ENCODE data around the gene CADM2.
"Not testable (repeated sequence)": the region's sequence is repeated elsewhere in the genome, so short reads cannot be mapped to it uniquely, and the experiment has no call there.

The CADM2 gene

GRCh38 chr3:85672761-85673160, 714.0 kb downstream of the CADM2 start:
- no peak overlapping the region for H3K4me3 Mint-ChIP-seq
- no peak overlapping the region for H3K27ac Mint-ChIP-seq
- no peak for TF ChIP-seq CTCF (IDR thresholded peaks at IDR 0.05; ENCODE audit: unreplicated experiment in 3 of 3)
- H3K4me1 Mint-ChIP-seq, result no peaks in the 10 kb centered on the region
- H3K9me3 Mint-ChIP-seq, result no peaks in the 10 kb centered on the region
- H3K27me3 Mint-ChIP-seq (ENCODE audit: low read depth), result no peaks in the 10 kb centered on the region
- H3K36me3 Mint-ChIP-seq (ENCODE audit: low read depth), result no peaks in the 10 kb centered on the region

- H3K36me3 Mint-ChIP-seq (ENCODE audit: low read depth), result no peaks in the 10 kb centered on the region
- no peak for TF ChIP-seq CTCF (IDR thresholded peaks at IDR 0.05; ENCODE audit: unreplicated experiment in 3 of 3)
- H3K4me3 Mint-ChIP-seq, result no peak overlapping the region
- H3K4me1 Mint-ChIP-seq, result no peaks in the 10 kb centered on the region
- no peaks in the 10 kb centered on the region for H3K9me3 Mint-ChIP-seq
- peaks cover 3% of the 10 kb centered on the region for H3K27me3 Mint-ChIP-seq (ENCODE audit: low read depth)
- no peak overlapping the region for H3K27ac Mint-ChIP-seq
Measured at GRCh38 chr3:85678713-85679112, 719.9 kb downstream of the CADM2 start.

GRCh38 chr3:85681906-85682305, 723.1 kb downstream of the CADM2 start:
- Mint-ChIP-seq H3K9me3 (no peaks in the 10 kb centered on the region), H3K27me3 (ENCODE audit: low read depth) (peaks cover 3% of the 10 kb centered on the region), H3K27ac (no peak overlapping the region), H3K4me3 (no peak overlapping the region), H3K36me3 (ENCODE audit: low read depth) (no peaks in the 10 kb centered on the region), H3K4me1 (no peaks in the 10 kb centered on the region)
- no peak for TF ChIP-seq CTCF (IDR thresholded peaks at IDR 0.05; ENCODE audit: unreplicated experiment in 3 of 3)

- no peaks in the 10 kb centered on the region for H3K9me3 Mint-ChIP-seq
- no peaks in the 10 kb centered on the region for H3K4me1 Mint-ChIP-seq
- H3K27ac Mint-ChIP-seq, result no peak overlapping the region
- no peak overlapping the region for H3K4me3 Mint-ChIP-seq
- H3K36me3 Mint-ChIP-seq (ENCODE audit: low read depth), result no peaks in the 10 kb centered on the region
- no peaks in the 10 kb centered on the region for H3K27me3 Mint-ChIP-seq (ENCODE audit: low read depth)
- TF ChIP-seq CTCF (IDR thresholded peaks at IDR 0.05; ENCODE audit: unreplicated experiment in 3 of 3), result no peak
Measured at GRCh38 chr3:85691196-85691595, 732.4 kb downstream of the CADM2 start.

GRCh38 chr3:85697156-85697555, 738.4 kb downstream of the CADM2 start:
- no peaks in the 10 kb centered on the region for H3K27me3 Mint-ChIP-seq (ENCODE audit: low read depth)
- no peak overlapping the region for H3K27ac Mint-ChIP-seq
- H3K4me1 Mint-ChIP-seq, result no peaks in the 10 kb centered on the region
- H3K4me3 Mint-ChIP-seq, result no peak overlapping the region
- no peaks in the 10 kb centered on the region for H3K36me3 Mint-ChIP-seq (ENCODE audit: low read depth)
- no peaks in the 10 kb centered on the region for H3K9me3 Mint-ChIP-seq
- no peak for TF ChIP-seq CTCF (IDR thresholded peaks at IDR 0.05; ENCODE audit: unreplicated experiment in 3 of 3)

GRCh38 chr3:85706130-85706529, 747.3 kb downstream of the CADM2 start:
- no peak for TF ChIP-seq CTCF (IDR thresholded peaks at IDR 0.05; ENCODE audit: unreplicated experiment in 3 of 3)
- Mint-ChIP-seq H3K4me3 (no peak overlapping the region), H3K9me3 (no peaks in the 10 kb centered on the region), H3K27me3 (ENCODE audit: low read depth) (no peaks in the 10 kb centered on the region), H3K4me1 (no peaks in the 10 kb centered on the region), H3K27ac (no peak overlapping the region), H3K36me3 (ENCODE audit: low read depth) (no peaks in the 10 kb centered on the region)

GRCh38 chr3:85708325-85708724, 749.5 kb downstream of the CADM2 start:
- not testable (repeated sequence) for H3K27ac Mint-ChIP-seq; H3K4me3 Mint-ChIP-seq; H3K9me3 Mint-ChIP-seq; H3K27me3 Mint-ChIP-seq (ENCODE audit: low read depth); H3K4me1 Mint-ChIP-seq; H3K36me3 Mint-ChIP-seq (ENCODE audit: low read depth)
